Stimulated activated CD8-positive, alpha-beta memory T cell treated with anti-CD3 and anti-CD28 coated beads, Interleukin-4, amount 100 ng/mL, for 48 hours (primary cell): ENCODE measurements around the gene POLH.
"Not testable (repeated sequence)": the region's sequence is repeated elsewhere in the genome, so short reads cannot be mapped to it uniquely, and the experiment has no call there.

Experiments used
- DNase-seq: peaks from one replicate; pipeline ENCODE4 v3.0.0-alpha.2; 2020

POLH gene

GRCh38 chr6:43575772-43576551 is at the start of gene POLH, which contains the start of gene XPO5:
POLH (plus strand) TSS chr6:43576185; CDS start chr6:43582320, 6,135 bp downstream.
XPO5 (minus strand) TSS chr6:43576038; CDS start chr6:43575864, 174 bp downstream.
- DNase-seq, result peak; percentile 92

- DNase-seq, result no peak
Observed at GRCh38 chr6:43532201-43532600, 43.8 kb upstream of the POLH start.

GRCh38 chr6:43538986-43539385 is 37.0 kb upstream of the POLH start:
- DNase-seq, result not testable (repeated sequence)

GRCh38 chr6:43539409-43539808 is 36.6 kb upstream of the POLH start:
- not testable (repeated sequence) for DNase-seq

- no peak for DNase-seq
Observed at GRCh38 chr6:43540507-43540906, 35.5 kb upstream of the POLH start.

GRCh38 chr6:43541774-43542471 is 34.1 kb upstream of the POLH start:
- DNase-seq, result no peak

GRCh38 chr6:43544461-43544860 is 31.5 kb upstream of the POLH start:
- DNase-seq, result no peak

- DNase-seq, result no peak
Observed at GRCh38 chr6:43547222-43547621, 28.8 kb upstream of the POLH start.

- DNase-seq, result not testable (repeated sequence)
Observed at GRCh38 chr6:43557620-43558019, 18.4 kb upstream of the POLH start.

- no peak for DNase-seq
Observed at GRCh38 chr6:43559328-43559727, 16.7 kb upstream of the POLH start.

GRCh38 chr6:43570876-43571441 is 5.0 kb upstream of the POLH start:
- DNase-seq, result no peak

- DNase-seq, result no peak
Observed at GRCh38 chr6:43572015-43572414, 4.0 kb upstream of the POLH start.

GRCh38 chr6:43575105-43575771 is 747 bp upstream of the POLH start:
- peak; percentile 69 for DNase-seq

- no peak for DNase-seq
Observed at GRCh38 chr6:43578748-43579147, 2.8 kb downstream of the POLH start.

GRCh38 chr6:43579171-43579570 is 3.2 kb downstream of the POLH start:
- DNase-seq, result no peak

GRCh38 chr6:43582911-43583310 is 6.9 kb downstream of the POLH start:
- no peak for DNase-seq

- DNase-seq, result no peak
Observed at GRCh38 chr6:43584892-43585570, 9.0 kb downstream of the POLH start.

GRCh38 chr6:43588194-43588593 is 12.2 kb downstream of the POLH start:
- no peak for DNase-seq

- not testable (repeated sequence) for DNase-seq
Observed at GRCh38 chr6:43589564-43589963, 13.6 kb downstream of the POLH start.

GRCh38 chr6:43593938-43594337 is 18.0 kb downstream of the POLH start:
- no peak for DNase-seq

GRCh38 chr6:43600595-43600994 is 24.6 kb downstream of the POLH start:
- DNase-seq, result no peak

GRCh38 chr6:43604174-43604573 is 28.2 kb downstream of the POLH start:
- no peak for DNase-seq

- DNase-seq, result no peak
Observed at GRCh38 chr6:43606019-43606418, 30.0 kb downstream of the POLH start.
